Thyroid gland (tissue), 4 donors: ENCODE measurements around the gene ADH7.
"Not testable (repeated sequence)": the region's sequence is repeated elsewhere in the genome, so short reads cannot be mapped to it uniquely, and the experiment has no call there.

Experiments used
- CTCF ChIP-seq, 6 experiments: fragments of 200-600 bp in 3 of 6; fragments of 450-650 bp in 3 of 6; sonication (generic) in 3 of 6; IDR thresholded peaks; one replicate each; pipeline ENCODE4 v1.5.1; 2016 to 2019; ENCODE audit warnings: antibody characterized with exemption in 6 of 6, mild to moderate bottlenecking in 2 of 6, inconsistent platforms in 1 of 6, moderate library complexity in 1 of 6
- POLR2A ChIP-seq, 2 donors: fragments of 450-650 bp; IDR thresholded peaks; one replicate each; pipeline ENCODE4 v1.6.1; 2017; ENCODE audit warnings: antibody characterized with exemption in 2 of 2, mild to moderate bottlenecking in 2 of 2, moderate library complexity in 1 of 2

- peak in 4 of 6 experiments; percentile 17 to 30 (median 25) for TF ChIP-seq CTCF (IDR thresholded peaks at IDR 0.05)
- not testable (repeated sequence) for TF ChIP-seq POLR2A (IDR thresholded peaks at IDR 0.05)
Observed at GRCh38 chr4:99415762-99416161, 19.4 kb downstream of the ADH7 start.
